Epithelial cell of esophagus (primary cell): ENCODE measurements around the gene HSPB9.

Experiments
- DNase-seq: peaks from one replicate; pipeline ENCODE4 v3.0.0; 2010; ENCODE audit warnings: low read depth
- H3K4me3 ChIP-seq: 2 replicates; pipeline ENCODE4 v1.5.1; 2011; ENCODE audit warnings: mild to moderate bottlenecking, low read length, control low read depth
- TF ChIP-seq, protein P1 (sequence below): IDR thresholded peaks from 2 replicates; pipeline ENCODE4 v1.5.1; 2011; ENCODE audit warnings: low read depth, mild to moderate bottlenecking, low read length, control low read depth, inconsistent platforms; ENCODE audit not compliant: insufficient read depth; ENCODE audit errors: missing control alignments

HSPB9 gene

DNA sequence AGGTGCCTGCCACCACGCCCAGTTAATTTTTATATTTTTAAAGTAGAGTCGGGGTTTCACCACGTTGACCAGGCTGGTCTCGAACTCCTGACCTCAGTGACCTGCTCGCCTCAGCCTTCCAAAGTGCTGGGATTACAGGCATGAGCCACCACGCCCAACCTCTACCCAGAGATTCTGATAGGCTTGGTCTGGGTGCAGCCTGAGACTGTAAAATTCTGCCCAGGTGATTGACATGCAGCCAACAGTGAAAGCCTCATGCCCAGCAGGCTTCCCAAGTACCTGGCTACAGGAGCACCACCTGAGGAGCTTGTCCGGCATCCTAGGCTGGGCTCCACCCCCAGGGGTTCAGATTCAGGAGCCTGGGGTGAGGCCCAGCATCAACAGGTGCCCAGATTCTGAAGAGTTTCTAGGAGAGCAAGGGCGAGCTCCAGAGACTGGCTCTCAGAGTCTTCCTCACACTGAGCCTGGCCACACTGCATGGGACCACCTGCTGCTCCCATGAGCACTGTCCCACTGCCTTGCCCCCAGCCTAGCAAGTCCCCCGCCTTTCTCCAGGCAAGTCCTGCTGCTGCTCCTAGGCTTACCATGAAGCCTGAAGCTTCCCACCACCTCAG, 41.0 kb upstream of the HSPB9 start:
- H3K4me3 ChIP-seq, result no peak overlapping the region
- DNase-seq, result no peak
- TF ChIP-seq, protein P1, sequence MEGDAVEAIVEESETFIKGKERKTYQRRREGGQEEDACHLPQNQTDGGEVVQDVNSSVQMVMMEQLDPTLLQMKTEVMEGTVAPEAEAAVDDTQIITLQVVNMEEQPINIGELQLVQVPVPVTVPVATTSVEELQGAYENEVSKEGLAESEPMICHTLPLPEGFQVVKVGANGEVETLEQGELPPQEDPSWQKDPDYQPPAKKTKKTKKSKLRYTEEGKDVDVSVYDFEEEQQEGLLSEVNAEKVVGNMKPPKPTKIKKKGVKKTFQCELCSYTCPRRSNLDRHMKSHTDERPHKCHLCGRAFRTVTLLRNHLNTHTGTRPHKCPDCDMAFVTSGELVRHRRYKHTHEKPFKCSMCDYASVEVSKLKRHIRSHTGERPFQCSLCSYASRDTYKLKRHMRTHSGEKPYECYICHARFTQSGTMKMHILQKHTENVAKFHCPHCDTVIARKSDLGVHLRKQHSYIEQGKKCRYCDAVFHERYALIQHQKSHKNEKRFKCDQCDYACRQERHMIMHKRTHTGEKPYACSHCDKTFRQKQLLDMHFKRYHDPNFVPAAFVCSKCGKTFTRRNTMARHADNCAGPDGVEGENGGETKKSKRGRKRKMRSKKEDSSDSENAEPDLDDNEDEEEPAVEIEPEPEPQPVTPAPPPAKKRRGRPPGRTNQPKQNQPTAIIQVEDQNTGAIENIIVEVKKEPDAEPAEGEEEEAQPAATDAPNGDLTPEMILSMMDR, result no peak

DNA sequence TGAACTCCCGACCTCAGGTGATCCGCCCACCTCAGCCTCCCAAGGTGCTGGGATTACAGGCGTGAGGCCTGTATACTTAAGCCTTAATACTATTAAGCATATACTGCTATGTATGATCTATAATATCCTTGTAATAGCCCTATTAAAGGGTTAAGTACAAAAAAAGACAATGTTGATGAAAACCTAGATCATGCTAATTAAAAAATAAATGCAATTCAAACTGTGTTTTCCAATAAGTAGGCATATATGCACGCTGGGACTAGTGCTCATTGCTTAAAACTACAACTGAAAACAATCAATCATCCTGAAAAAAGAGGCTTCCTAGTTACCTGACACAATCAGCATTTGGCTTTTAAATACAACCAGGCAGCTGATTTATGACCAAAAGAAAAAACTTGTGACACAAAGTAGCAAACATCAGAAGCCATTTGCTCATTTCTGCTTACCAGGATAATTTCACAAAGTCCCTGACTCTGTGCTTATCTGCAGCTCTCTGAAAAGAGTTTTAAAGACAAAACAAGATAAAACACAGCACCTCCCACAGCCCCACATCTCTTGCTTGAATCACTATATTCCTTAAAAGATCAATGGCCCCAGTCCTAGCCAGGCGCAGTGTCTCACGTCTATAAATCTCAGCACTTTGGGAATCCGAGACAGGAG, 35.4 kb upstream of the HSPB9 start:
- TF ChIP-seq, protein P1, result no peak

DNA sequence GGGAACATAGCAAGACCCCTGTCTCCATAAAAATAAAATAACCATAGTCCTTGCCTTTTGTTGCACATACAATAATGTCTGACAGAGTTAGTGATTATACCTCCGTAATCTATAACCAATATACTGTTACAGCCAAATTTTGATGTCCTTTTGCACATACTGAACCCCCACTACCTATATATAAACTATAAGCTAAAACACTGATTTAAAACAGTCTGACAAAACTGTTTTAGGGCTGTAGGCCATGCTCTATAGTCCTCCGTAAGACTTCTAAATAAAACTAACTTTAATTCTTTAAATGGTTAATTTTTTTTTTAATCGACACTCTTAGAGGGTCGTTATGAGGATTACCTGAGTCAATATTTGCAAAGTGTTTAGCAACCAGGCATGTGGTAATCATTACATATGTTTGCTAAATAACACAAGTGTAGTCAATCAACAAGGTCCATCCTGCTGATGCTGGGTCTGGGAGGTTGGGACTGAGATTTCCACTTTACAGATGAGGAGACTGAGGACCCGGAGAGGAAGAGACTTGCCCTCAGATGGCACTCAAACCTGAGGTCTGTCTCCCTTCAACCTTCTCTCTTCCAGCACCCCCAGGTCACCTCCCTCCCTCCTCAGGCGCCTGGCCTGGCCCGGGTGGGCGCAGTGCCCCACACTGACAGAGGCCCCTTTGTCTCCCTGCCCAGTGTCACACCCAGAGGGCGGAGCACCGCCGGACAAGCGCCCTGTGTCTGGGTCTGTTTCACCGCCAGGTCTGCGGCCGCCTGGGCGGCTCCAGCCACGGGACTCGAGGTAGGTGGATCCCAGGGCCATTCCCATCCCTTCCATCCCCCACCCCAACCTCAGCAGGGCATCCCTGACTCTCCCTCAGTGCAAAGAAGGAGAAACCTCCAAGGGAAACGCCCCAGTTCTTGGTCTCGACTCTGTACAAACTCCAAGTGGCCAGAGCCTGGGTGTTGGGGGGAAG, 34.6 kb upstream of the HSPB9 start:
- H3K4me3 ChIP-seq, result no peak overlapping the region
- TF ChIP-seq, protein P1, result no peak
- DNase-seq, result no peak

More for the DNA sequence above, 35.4 kb upstream of the HSPB9 start:
- no peak overlapping the region for H3K4me3 ChIP-seq
- no peak for DNase-seq

DNA sequence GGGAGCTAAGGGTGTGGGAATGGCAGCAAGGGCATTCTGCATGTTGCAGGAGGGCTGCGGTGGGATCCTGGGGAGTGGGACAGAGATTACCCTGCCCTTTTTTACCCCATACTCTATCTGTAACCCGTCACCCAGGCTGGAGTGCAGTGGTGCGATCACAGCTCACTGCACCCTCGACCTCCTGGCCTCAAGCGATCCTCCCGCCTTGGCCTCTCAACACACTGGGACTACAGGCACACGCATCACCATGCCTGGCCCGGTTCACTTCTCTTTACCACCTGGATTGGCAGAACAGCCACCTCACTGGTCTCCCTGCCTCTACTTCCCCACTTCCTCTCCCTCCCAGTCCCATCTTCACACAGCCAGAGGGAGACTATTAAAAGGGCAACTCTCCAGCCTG, 33.9 kb upstream of the HSPB9 start:
- TF ChIP-seq, protein P1, result no peak
- no peak overlapping the region for H3K4me3 ChIP-seq
- DNase-seq, result no peak

DNA sequence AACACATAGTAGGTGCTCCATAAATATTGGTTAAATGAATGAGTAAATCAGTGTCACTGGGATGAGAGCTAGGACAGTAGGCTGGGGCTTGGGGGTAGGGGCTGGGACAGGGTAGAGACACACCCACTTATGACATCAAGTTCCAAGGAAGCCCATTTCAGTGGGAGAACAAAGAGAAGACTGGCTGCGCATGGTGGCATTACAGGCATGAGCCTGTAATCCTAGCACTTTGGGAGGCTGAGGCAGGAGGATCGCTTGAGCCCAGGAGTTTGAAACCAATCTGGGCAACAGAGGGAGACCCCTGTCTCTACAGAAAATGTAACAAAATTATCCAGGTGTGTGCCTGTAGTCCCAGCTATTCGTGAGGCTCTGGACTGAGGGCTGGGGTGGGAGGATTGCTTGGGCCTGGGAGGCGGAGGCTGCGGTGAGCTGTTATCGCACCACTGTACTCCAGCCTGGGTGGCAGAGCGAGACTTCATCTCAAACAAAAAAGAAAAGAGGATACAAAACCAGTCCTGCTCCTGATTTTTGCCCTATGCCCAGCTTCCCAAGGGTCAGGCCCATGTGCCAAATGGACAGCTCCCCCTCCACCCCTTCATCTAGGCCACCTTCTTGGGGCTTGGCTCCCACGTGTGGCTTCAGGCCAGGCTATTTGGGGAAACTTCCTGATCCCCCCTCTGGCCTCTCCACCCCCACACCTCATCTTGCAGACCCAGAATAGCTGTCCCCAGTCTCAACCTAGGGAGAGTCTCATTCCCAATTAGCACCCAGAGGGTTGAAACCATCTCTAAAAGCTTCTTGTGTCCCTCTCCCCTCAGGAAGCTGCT, 31.4 kb upstream of the HSPB9 start:
- no peak overlapping the region for H3K4me3 ChIP-seq
- DNase-seq, result no peak
- TF ChIP-seq, protein P1, result no peak

DNA sequence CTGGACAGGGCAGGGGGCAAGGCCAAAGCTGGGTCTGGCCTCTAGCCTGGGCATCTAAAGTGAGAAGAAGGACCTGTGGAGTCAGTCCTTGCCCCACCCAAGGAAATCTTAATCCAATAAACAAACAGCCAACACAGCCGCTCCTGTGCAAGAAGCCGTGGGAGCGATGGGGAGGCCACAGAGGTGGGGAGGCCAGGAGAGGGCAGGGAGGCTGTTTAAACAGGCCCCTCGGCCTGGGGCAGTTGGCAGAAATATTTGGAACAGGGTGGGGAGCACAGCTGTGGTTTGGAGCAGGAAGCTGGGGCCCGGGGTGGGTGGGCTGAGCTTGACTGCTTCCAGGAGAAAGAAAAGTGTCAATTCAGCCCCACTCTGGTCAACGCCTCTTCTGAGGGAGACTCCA, 29.7 kb upstream of the HSPB9 start:
- TF ChIP-seq, protein P1, result no peak
- H3K4me3 ChIP-seq, result no peak overlapping the region
- no peak for DNase-seq
